ENCODE measurements around the gene GCC2. TPM values are rescaled to one million over a fixed set of nuclear protein-coding genes. Genes with fewer than 3 reads are reported as not detected.

GCC2 gene
- total RNA-seq, 1 experiment from 2014 or later = 28.2 TPM

Other genes with a start within 250 kb of the GCC2 start
- not detected for gene SULT1C3, start 209.2 kb upstream of the GCC2 start, total RNA-seq (2021; ENCODE audit: unreplicated experiment)
- 3.9 TPM for gene SULT1C2, start 160.3 kb upstream of the GCC2 start, total RNA-seq (2021; ENCODE audit: unreplicated experiment)
- not detected for gene SULT1C4, start 71.3 kb upstream of the GCC2 start, total RNA-seq (2021; ENCODE audit: unreplicated experiment)
- 56.2 TPM for gene LIMS1, start 85.3 kb downstream of the GCC2 start, total RNA-seq (2021; ENCODE audit: unreplicated experiment)